OCI-LY3 (cell line): Measurements from ENCODE around the gene RASSF9.

ENCODE experiments used
- H2AFZ ChIP-seq: fragments of 200-600, 300-600 bp; shearing (Covaris generic); 2 replicates; pipeline ENCODE4 v1.6.0; 2014; ENCODE audit warnings: antibody characterized with exemption, low read depth, low read length
- H3K27ac ChIP-seq: fragments of 200-600, 300-600 bp; sonication (generic); 2 replicates; pipeline ENCODE4 v1.5.1; 2014; ENCODE audit warnings: mild to moderate bottlenecking, low read length, moderate library complexity, mixed read lengths
- H3K27me3 ChIP-seq: fragments of 200-600, 300-600 bp; sonication (generic); 2 replicates; pipeline ENCODE4 v1.6.1; 2014; ENCODE audit warnings: low read depth, low read length, mixed read lengths
- H3K36me3 ChIP-seq: fragments of 200-600, 300-600 bp; sonication (generic); replicated peaks from 2 replicates; pipeline ENCODE3; 2014; ENCODE audit warnings: low read depth, low read length, mixed read lengths
- H3K4me1 ChIP-seq: fragments of 300-600, 200-600 bp; sonication (generic); 2 replicates; pipeline ENCODE4 v1.6.1; 2014; ENCODE audit warnings: low read length, mixed read lengths
- H3K4me2 ChIP-seq: fragments of 200-600, 300-600 bp; sonication (generic); 2 replicates; pipeline ENCODE4 v1.6.1; 2014; ENCODE audit warnings: low read length, mixed read lengths
- H3K4me3 ChIP-seq: fragments of 300-600, 200-600 bp; sonication (generic); 2 replicates; pipeline ENCODE4 v1.5.1; 2014; ENCODE audit warnings: antibody characterized with exemption, mild to moderate bottlenecking, low read length, moderate library complexity
- H3K79me2 ChIP-seq: fragments of 300-600, 200-600 bp; shearing (Covaris generic); 2 replicates; pipeline ENCODE4 v1.6.1; 2014; ENCODE audit warnings: mild to moderate bottlenecking, low read length, mixed read lengths
- H3K9ac ChIP-seq: fragments of 300-600, 200-600 bp; shearing (Covaris generic); 2 replicates; pipeline ENCODE4 v1.6.0; 2014; ENCODE audit warnings: mild to moderate bottlenecking, low read length, moderate library complexity
- H3K9me3 ChIP-seq: fragments of 200-600, 300-600 bp; shearing (Covaris generic); 2 replicates; pipeline ENCODE4 v1.6.1; 2014; ENCODE audit warnings: low read length, mixed read lengths; ENCODE audit not compliant: insufficient read depth
- H4K20me1 ChIP-seq: fragments of 200-600, 300-600 bp; sonication (generic); 2 replicates; pipeline ENCODE4 v1.6.1; 2016; ENCODE audit warnings: low read length, mixed read lengths; ENCODE audit not compliant: insufficient read depth
- CTCF ChIP-seq: fragments of 200-600, 300-600 bp; sonication (generic); IDR thresholded peaks from 2 replicates; pipeline ENCODE4 v1.5.1; 2014; ENCODE audit warnings: antibody characterized with exemption, low read length, low read depth
- EZH2phosphoT487 ChIP-seq: fragments of 200-600 bp; shearing (Covaris generic); IDR thresholded peaks from 2 replicates; pipeline ENCODE4 v1.6.1; 2018; ENCODE audit warnings: antibody characterized with exemption, mixed run types, low read depth

The RASSF9 gene

GRCh38 chr12:85779768-85780167, 56.4 kb downstream of the RASSF9 start:
- no peak overlapping the region for H3K27ac ChIP-seq
- no peak overlapping the region for H2AFZ ChIP-seq
- no peak overlapping the region for H3K9ac ChIP-seq
- no peaks in the 10 kb centered on the region for H3K36me3 ChIP-seq
- H3K4me2 ChIP-seq = no peak overlapping the region
- H4K20me1 ChIP-seq = no peaks in the 10 kb centered on the region
- peaks cover 11% of the 10 kb centered on the region for H3K4me1 ChIP-seq
- H3K4me3 ChIP-seq = no peak overlapping the region
- no peaks in the 10 kb centered on the region for H3K27me3 ChIP-seq
- no peak for TF ChIP-seq EZH2phosphoT487
- no peak for TF ChIP-seq CTCF
- no peaks in the 10 kb centered on the region for H3K79me2 ChIP-seq
- no peaks in the 10 kb centered on the region for H3K9me3 ChIP-seq

DNA sequence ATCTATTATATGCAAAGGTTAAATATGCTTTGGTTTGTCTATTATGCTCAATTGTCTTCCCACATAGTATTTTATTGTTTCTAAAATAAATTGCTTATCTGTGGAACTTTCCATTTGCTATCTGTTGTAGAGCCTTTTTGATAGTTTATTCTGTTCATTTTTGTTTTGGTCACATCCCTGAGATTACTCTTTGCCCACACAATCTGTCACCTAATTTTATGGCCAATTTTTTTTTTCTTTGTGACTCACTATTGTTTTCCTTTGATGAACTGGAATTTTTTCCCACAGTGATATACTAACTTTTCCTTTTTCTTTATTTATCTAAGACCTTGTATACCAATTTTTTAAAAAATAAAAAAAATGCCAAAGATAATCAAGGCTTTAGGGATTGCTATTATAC, 61.1 kb downstream of the RASSF9 start:
- TF ChIP-seq EZH2phosphoT487 (no peak), CTCF (no peak)
- Histone ChIP-seq H3K27me3 (no peaks in the 10 kb centered on the region), H3K4me1 (peaks cover 5% of the 10 kb centered on the region; the same call in 1 of the 2 replicates), H3K27ac (no peak overlapping the region), H4K20me1 (no peaks in the 10 kb centered on the region), H3K79me2 (no peaks in the 10 kb centered on the region), H3K4me2 (no peak overlapping the region), H3K9ac (no peak overlapping the region), H2AFZ (no peak overlapping the region), H3K9me3 (no peaks in the 10 kb centered on the region), H3K36me3 (no peaks in the 10 kb centered on the region), H3K4me3 (no peak overlapping the region)

DNA sequence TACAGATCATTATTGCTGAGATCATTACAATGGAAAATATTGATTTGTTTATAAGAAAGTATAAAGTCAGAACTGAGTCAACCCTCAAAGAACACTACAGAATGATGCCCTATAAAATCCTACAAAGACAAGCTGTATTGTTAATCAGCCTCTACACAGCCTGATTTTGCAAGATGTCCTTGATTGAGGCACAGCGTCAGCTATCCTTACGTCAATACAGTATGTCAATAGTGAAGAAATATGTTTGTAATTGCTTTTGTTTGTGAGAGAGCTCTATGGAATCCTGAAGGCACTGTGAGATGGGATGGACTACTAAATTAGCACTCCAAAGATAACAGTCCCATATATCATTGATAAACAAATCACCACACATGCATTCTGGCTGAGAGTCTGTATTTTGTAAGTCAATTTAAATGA, 70.7 kb downstream of the RASSF9 start:
- no peak for TF ChIP-seq EZH2phosphoT487
- no peak for TF ChIP-seq CTCF
- Histone ChIP-seq H4K20me1 (no peaks in the 10 kb centered on the region), H3K4me1 (no peaks in the 10 kb centered on the region), H3K27me3 (no peaks in the 10 kb centered on the region), H3K4me2 (no peak overlapping the region), H3K9me3 (no peaks in the 10 kb centered on the region), H3K79me2 (no peaks in the 10 kb centered on the region), H3K4me3 (no peak overlapping the region), H3K27ac (no peak overlapping the region), H2AFZ (no peak overlapping the region), H3K9ac (no peak overlapping the region), H3K36me3 (no peaks in the 10 kb centered on the region)

DNA sequence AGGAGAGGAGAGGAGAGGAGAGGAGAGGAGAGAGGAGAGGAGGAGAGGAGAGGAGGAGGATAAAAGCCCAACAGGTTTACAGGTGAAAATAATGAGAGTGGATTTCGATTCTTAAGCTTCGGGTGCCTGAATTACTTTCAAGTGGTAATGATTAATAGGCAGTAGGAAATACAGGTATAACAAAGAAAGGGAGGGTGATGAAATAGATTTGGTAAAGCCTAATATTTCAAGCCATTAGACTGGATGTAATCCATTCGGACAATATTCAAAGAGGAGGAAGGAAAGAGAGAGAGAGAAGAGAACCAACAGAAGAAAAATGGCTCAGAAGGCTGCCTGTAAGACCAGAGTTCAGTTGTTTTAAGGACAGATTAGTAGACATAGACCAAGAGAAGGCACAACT, 76.6 kb downstream of the RASSF9 start:
- TF ChIP-seq EZH2phosphoT487 (no peak), CTCF (no peak)
- no peaks in the 10 kb centered on the region for H3K27me3 ChIP-seq
- no peak overlapping the region for H3K27ac ChIP-seq
- no peak overlapping the region for H2AFZ ChIP-seq
- no peak overlapping the region for H3K9ac ChIP-seq
- no peaks in the 10 kb centered on the region for H3K4me1 ChIP-seq
- no peaks in the 10 kb centered on the region for H3K79me2 ChIP-seq
- H3K4me3 ChIP-seq = no peak overlapping the region
- H4K20me1 ChIP-seq = no peaks in the 10 kb centered on the region
- no peaks in the 10 kb centered on the region for H3K9me3 ChIP-seq
- no peak overlapping the region for H3K4me2 ChIP-seq
- H3K36me3 ChIP-seq = no peaks in the 10 kb centered on the region
